ENCODE data around the gene TFR2.

DNA sequence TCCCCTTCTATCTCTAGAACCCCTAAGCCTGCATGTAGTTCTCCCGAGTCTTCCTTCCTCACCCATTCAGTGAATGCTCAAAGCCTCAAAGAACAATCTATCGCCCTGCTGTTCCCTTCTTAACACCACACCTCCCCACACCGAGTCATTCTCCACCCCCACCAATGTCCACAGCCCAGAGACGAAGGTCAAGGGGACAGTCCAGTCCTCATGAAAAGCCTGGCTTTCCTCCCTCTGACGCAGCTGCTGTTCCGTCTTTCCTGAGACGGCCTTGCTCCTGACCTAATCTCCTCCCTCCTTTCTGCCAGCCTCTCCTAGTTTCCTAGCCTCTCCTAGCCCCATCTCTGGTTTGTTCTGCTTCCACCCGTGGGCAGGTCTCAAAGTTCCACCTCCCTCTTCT lies 19.8 kb downstream of the TFR2 start:
- TF ChIP-seq, protein P1, sequence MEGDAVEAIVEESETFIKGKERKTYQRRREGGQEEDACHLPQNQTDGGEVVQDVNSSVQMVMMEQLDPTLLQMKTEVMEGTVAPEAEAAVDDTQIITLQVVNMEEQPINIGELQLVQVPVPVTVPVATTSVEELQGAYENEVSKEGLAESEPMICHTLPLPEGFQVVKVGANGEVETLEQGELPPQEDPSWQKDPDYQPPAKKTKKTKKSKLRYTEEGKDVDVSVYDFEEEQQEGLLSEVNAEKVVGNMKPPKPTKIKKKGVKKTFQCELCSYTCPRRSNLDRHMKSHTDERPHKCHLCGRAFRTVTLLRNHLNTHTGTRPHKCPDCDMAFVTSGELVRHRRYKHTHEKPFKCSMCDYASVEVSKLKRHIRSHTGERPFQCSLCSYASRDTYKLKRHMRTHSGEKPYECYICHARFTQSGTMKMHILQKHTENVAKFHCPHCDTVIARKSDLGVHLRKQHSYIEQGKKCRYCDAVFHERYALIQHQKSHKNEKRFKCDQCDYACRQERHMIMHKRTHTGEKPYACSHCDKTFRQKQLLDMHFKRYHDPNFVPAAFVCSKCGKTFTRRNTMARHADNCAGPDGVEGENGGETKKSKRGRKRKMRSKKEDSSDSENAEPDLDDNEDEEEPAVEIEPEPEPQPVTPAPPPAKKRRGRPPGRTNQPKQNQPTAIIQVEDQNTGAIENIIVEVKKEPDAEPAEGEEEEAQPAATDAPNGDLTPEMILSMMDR (IDR thresholded peaks at IDR 0.05): no peak
- no peak for TF ChIP-seq POLR2A (IDR thresholded peaks at IDR 0.05)

All from esophagus squamous epithelium (tissue), 4 donors.